Epithelial cell of esophagus (primary cell): ENCODE data around the gene RFT1.
A peak's percentile ranks its signal among the peaks of the same experiment; 100 is the strongest.

Source experiments
- DNase-seq: peaks from one replicate; pipeline ENCODE4 v3.0.0; 2010; ENCODE audit warnings: low read depth
- H3K4me3 ChIP-seq: 2 replicates; pipeline ENCODE4 v1.5.1; 2011; ENCODE audit warnings: mild to moderate bottlenecking, low read length, control low read depth
- CTCF ChIP-seq: IDR thresholded peaks from 2 replicates; pipeline ENCODE4 v1.5.1; 2011; ENCODE audit warnings: low read depth, mild to moderate bottlenecking, low read length, control low read depth, inconsistent platforms; ENCODE audit not compliant: insufficient read depth; ENCODE audit errors: missing control alignments

RFT1 gene

DNA sequence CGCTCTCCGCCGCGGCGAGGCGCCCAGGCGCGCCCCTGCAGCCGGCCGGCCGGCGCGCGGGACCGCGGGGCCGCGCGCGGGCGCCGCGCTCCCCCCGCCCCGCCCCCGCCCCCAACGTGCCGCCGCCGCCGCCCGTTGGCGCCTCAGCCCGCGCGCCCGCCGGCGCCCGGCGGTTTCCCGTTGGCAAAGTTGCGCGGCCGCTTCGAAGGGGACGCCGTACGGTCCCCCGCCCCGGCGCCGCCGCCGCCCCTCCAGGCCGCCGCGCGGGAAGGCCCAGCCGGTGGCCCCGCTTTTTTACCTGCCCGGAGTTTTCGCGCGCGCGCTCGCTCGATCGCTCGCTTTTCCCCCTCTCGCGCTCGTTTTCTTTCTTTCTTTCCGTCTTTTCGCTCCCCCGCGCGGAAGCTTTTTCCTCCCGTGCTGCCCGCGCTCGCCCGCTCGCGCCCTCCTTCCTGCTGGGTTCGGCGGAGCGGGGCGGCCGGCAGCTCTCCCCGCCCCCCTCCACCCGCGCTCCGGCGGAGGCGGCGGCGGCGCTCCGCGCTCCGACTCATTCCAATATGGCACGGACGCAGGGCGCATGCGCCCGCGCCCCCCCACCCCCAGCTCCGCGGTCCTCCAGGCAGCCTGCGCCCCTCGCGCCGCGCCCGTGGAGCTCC is 84.6 kb downstream of the RFT1 start, which contains the start of gene SFMBT1:
Gene SFMBT1 (minus strand): TSS at position 556 of the 653 bp plus-strand sequence. CDS start 76,945 bp downstream, outside the sequence.
- H3K4me3 ChIP-seq, result peak within 1 kb of the TSS; percentile 60
- DNase-seq, result peak; percentile 69
- no peak for TF ChIP-seq CTCF

DNA sequence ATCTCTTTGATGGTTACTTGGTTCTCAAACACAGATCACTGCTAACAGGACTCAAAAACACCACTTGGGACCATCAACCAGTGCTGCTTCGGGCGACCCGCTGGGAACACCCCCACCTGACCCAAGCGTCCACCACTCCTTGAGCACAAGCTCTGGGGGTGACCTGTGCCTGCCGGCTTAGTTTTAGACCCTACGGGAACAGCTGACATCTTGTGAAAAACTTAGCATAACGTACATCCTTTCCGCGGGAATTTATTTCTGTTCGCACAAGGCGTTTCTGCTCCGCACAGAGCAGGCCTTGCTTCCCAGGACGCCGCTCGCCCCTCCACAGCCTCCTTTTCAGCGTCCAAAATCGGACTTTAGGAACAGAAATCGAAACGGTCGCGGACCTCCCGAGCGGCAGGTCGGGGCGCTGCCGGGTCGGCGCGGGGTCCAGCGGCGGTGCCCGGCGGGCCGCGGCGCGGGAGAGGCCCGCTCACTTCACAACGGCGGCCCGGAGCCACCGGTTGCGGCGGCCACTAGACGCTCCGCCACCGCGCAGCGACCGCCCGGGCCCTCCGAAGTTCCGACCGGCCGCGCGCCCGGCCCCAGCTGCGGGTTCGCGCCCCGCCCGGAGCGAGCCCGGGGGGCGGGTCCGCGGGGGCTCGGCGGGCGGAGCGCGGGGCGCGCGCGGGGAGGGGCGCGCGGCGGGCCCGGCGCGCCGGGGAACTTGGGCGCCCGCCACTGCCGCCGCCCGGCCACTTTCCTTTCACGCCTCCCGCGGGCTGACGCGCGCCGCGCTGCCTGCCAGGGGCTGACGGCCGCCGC is 85.3 kb downstream of the RFT1 start:
- DNase-seq, result peak; percentile 55
- H3K4me3 ChIP-seq, result peak overlapping the region; percentile 60
- no peak for TF ChIP-seq CTCF

- H3K4me3 ChIP-seq, result peak overlapping the region; percentile 60
- no peak for DNase-seq
- no peak for TF ChIP-seq CTCF
Observed at GRCh38 chr3:53044371-53044710, 85.9 kb downstream of the RFT1 start.

DNA sequence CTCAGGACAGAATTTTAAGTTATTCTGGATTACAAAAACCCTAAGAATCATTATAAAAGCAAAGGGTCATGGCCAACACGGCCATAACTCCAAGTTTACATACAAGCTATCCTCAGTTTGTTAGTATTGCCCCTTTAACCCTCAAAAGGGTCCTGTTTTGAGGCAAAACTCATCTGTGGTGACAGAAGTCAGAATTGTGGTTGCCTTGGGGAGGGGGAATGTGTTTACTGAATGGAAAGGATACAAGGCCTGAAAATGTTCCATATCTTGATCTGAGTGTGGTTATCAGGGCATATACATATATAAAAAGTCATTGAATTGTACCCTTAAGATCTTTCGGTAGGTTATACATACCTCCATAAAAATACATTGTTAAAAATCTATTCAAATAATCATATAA is 86.5 kb downstream of the RFT1 start:
- H3K4me3 ChIP-seq, result no peak overlapping the region
- no peak for TF ChIP-seq CTCF

GRCh38 chr3:53042651-53043050 is 87.6 kb downstream of the RFT1 start:
- no peak for TF ChIP-seq CTCF
- DNase-seq, result no peak
- no peak overlapping the region for H3K4me3 ChIP-seq

More for the DNA sequence above, 86.5 kb downstream of the RFT1 start:
- no peak for DNase-seq

DNA sequence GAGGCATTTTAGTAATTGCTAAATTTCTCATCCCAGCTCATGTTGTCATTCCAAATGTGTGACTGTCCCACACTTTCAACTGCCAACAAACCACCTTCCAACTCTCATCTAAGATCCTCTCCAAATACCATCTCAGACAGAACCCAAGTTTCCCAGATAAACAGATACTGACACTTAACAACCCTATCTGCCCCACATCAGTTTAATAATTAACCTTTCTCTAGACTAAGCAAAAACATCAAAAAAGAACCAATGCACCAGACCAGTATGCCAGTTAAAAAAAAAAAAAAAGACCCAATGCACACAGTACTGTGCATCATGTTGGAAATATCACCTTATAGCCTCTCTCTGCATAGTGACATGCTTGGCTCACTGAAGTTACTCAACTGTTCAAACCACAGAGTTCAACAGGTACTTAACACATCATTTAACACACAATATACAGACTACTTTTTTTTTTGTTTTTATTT is 89.8 kb downstream of the RFT1 start:
- no peak overlapping the region for H3K4me3 ChIP-seq
- no peak for TF ChIP-seq CTCF
- DNase-seq, result peak; percentile 77

- no peak for TF ChIP-seq CTCF
- no peak overlapping the region for H3K4me3 ChIP-seq
- no peak for DNase-seq
Observed at GRCh38 chr3:53039376-53039752, 90.9 kb downstream of the RFT1 start.
